Measurements from ENCODE around the gene LCN10.

DNA sequence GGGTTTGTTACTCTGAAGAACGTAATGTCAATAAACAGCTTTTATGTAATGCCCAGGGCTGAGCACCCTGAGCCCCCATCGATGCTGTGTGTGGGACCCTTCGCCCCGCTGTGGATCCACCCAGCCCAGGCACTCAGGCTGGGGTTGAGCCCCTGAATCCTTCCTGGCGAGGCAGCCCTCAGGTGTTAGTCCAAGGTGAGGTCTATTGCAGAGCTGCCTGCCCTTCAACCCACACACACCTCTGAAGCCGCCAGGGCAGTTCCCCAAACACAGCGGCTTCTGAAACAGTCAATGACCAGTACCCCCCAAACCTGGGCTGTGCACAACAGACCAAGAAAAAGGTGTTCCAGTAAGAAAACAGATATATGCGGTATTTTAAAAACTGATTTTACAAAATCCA lies 18.8 kb downstream of the LCN10 start:
- TF ChIP-seq, protein P1, sequence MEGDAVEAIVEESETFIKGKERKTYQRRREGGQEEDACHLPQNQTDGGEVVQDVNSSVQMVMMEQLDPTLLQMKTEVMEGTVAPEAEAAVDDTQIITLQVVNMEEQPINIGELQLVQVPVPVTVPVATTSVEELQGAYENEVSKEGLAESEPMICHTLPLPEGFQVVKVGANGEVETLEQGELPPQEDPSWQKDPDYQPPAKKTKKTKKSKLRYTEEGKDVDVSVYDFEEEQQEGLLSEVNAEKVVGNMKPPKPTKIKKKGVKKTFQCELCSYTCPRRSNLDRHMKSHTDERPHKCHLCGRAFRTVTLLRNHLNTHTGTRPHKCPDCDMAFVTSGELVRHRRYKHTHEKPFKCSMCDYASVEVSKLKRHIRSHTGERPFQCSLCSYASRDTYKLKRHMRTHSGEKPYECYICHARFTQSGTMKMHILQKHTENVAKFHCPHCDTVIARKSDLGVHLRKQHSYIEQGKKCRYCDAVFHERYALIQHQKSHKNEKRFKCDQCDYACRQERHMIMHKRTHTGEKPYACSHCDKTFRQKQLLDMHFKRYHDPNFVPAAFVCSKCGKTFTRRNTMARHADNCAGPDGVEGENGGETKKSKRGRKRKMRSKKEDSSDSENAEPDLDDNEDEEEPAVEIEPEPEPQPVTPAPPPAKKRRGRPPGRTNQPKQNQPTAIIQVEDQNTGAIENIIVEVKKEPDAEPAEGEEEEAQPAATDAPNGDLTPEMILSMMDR (IDR thresholded peaks at IDR 0.05) = no peak
- TF ChIP-seq POLR2AphosphoS5 (IDR thresholded peaks at IDR 0.05; ENCODE audit: insufficient read depth in 1 of 2, low read depth in 1 of 2) (no peak), POLR2A (IDR thresholded peaks at IDR 0.05) (no peak)

Measured in vagina (tissue), 2 donors.